NCI-H2227 treated with DMSO at 0.1 percent for 48 hours (cell line): ENCODE results near the gene TCF3.
A peak's percentile ranks its signal among the peaks of the same experiment; 100 is the strongest.

Source experiments
- DNase-seq: peaks from one replicate; lab custom pipeline; 2025; lab: John Stamatoyannopoulos, UW

Gene TCF3

DNA sequence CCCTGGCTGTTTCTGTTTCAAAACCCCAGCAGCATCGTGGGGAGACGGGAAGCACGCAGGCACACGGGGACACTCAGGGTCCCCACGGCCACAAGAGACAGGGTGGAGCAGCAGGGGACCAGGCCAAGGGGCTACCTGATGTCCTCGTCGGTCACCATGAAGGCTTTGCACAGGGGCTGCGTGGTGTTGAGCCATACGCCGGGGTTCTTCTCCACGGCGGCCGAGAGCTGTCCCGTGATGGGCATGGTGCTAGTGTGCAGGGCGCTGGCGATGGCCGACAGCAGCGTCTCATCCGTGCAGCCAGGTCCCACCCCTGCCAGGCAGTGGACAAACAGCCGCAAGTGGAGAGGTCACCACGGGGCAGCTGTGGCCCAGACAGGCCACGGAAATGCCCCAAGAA lies 71.5 kb downstream of the TCF3 start:
- no peak for DNase-seq

DNA sequence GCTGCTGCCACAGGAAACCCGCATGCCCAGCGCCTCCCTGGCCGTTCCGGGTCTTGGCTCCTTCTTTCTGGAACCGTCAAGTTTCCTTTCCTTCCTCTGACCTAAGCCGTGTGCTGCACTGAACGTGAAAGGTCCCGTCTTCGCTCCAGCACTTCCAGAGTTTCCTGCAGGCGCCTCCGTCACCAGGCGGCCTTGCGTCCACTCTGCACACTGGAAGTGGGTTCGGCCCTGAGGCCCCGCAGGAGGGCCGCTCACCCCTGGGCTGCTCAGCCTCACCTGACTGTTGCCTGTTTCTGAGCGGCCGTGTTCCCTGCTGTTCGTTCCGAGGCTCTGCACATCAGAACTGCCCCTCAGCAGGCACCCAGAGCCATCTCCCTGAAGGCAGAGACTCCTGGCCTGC lies 72.0 kb downstream of the TCF3 start:
- no peak for DNase-seq

DNA sequence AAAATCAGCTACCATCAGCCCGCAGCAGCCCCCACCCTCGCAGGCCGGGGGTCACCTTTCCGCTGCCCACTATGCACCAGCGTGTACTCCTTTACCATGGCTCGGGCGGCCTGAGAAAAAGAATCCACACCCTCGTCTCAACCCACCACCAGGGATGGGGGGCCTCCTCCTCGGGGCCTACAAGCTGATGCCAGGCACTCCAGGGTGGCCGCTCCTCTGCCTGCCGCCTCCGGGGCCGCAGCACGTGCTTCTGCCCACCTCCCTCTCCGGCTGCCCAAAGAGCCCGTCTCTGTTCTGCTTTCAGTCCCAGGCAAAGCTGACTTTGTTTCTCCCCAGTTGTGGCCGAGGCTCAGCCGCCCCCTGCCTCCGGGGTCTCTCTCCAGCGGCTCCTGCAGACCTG lies 73.2 kb downstream of the TCF3 start:
- DNase-seq: no peak

DNA sequence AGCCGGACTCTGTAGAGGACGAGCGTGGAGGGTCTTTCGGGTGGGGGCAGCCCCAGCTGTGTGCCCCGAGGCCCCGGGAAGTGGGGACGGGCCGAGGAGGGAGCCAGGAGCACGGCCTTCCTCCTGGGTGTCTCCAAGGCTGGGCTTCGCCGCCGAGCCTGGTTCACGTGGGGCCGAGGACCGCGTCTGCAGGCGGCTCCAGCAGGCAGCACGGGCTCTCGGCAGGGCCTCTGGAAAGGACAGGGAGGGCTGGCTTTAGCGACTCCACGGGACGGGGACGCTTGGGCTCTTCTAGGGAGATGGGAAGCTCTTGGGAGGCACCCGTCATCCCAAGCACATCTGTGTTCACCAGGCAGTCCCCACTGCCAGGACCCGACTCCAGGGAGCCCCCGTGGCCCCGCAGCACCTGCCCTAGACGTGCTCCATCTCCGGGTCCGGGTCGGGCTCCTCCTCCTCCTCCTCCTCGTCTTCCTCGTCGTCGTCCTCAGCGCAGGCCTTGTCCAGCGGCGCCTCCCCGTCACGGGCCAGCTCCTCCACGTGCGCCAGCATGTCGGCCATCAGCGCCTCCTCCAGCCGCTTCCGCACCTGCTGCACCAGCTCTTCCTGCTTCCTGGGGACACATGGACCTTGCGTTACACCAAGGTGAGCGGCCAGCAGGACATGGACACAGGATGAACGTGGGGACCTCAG lies 74.3 kb downstream of the TCF3 start:
- no peak for DNase-seq

DNA sequence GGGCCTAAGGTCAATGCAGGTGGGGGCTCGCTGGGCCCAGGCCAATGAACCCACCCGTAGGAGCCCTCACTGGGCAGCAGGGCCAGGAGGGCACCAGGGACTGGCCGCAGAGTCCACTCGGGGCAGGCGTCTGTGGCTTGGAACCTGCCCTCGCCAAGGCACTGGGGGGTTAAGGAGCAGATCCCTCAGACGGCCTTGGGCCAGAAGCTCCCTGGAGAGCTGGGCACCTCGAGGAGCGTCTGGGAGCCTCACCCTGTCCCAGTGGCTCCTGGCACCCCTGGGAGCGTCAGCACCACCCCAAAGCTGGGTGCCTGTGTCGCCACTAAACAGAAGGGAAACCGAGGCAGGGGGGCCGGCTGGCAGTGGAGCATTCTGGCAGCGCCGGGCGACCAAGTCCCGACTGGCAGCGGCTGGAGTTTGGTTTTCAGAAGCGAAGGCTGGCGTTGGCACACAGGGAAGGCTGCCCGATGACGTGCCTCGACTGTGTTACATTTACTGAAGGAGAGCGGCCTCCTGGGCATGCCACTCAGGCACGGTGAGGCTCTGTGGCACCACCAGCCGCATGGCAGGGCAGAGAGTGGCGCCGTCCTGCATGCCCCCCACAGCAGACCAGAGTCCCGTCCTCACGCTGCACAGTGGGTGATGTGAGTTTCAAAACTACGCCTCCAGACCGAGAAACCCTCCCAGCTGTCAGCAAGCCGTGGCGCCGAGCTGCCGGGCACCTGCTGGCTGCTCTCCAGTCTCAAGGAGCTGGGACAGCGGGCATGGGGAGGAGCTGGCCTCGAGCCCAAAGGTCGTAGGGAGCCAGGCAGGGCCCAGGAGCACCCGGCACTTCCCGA lies 75.1 kb downstream of the TCF3 start:
- no peak for DNase-seq

DNA sequence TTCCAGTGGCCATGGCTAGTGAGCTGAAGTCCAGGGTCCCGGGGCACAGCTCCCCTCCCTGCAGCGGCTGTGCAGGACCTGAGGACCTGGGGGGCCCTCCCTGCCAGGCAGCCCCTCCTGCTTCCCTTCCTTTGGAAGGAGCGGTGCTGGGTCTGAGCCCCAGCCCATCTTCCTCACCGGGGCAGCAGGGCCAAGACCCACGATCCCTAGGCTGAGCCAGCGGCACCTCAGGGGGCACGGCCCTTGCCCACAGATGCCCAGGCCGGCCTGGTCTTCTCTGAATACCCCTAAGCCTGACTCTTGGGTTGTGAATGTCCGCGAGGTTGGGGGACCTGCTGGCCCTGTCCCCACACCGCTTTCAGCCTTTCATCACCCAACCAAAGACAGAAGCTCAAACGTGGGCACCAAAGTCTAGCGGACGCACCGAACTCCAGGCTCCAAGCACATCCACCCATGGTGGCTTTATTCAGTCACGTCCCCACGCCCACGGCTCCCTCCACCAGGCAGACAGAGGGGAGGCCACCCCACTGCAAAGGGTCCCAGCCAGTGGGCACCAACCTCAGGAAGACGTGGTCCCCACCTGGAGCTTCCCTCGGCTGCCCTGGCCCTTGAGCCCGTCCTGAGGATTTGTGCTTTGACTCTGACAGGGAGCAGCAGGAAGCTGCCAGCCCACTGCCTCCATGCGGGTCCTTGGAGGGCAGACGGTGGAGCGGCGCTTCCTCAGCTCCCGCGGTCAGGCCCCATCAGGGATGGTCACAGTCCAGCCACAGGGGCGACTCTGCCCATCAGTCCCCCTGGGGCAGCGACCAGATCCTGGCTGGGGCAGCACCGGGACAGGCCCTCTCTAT lies 75.9 kb downstream of the TCF3 start:
- no peak for DNase-seq

DNA sequence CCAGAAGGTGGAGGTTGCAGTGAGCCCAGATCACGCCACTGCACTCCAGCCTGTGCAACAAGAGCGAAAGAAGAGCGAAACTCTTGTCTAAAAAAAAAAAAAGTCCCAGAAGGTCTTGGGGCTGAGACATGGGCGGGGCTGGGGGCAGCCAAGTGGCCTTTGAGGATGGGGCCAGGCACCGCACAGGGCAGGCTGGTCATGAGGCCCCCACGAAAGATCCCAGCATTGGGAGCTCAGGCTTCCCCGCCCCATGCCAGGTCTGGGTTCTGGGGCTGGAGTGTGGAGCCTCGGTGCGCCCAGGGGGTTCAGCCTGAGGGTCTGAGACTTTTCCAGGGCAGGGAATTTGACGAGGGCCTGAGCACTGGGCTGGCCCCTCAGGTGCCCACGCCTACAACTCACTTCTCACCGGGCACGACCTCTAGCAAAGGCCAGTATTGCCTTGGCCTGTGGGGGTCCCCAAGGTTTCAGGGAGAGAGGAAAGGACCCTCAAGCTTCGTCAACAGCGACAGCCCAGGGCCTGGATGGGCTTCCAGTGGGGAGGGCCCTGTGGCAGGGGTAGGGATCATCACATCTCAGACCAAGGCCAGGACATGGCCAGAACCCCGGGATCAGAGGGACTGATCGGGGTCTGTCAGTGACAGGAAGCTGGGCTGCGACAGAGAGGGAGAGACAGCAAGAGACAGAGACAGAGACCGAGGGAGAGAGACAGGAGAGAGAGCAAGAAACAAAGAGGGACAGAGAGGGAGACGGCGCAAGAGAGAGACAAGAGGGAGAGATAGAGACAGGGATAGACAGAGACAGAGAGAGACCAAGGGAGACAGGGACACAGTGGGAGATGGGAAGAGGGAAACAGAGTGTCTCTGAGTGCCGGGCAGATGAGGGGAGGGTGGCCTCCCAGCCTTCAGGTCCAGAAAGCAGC lies 76.8 kb downstream of the TCF3 start:
- DNase-seq: no peak

DNA sequence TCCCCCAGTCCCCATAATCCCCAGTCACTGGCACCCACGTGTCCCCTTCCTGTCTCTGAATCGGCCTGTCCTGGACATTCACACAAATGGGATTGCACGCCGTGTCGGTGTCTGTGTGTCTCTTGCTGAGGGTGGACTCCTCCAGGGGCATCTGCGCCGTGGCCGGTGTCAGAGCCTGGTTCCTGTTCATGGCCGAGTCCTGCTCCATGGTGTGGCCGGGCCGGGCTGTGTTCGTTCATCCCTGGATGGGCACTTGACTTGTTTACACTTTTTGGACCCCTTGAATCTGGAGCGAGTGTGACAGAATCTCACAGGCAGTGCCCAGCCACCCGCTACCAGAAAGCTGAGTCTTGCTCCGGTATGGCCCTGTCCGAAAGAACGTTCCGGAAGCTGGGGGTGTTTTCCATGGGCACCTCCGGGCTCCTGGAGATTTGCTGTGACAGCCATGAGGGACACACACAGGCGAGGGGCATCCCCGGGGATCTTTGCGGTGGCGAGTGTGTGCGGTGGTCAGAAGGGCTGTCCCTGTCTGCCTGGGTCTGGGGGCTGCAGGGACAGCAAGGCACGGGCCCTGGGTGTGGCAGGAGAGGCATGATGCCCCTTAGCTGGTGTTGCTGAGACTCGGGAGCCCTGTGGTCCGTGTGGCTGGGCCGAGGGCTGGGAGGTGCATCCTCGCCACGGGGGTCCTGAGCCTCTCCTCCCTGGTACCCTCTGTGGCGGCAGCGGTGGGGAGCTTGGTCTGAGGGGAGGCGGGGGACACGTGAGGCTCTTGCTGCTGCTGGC lies 77.9 kb downstream of the TCF3 start:
- no peak for DNase-seq

DNA sequence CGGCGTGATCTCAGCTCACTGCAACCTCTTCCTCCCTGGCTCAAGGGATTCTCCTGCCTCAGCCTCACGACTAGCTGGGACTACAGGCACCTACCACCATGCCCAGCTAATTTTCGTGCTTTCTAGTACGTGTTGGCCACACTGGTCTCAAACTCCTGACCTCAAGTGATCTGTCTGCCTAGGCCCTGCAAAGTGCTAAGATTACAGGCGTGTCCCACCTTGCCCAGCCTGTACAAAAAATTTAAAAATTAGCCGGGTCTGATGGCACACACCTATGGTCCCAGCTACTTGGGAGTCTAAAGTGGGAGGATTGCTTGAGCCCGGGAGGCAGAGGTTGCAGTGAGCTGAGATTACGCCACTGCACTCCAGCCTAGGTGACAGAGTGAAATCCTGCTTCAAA lies 79.6 kb downstream of the TCF3 start:
- DNase-seq: no peak

DNA sequence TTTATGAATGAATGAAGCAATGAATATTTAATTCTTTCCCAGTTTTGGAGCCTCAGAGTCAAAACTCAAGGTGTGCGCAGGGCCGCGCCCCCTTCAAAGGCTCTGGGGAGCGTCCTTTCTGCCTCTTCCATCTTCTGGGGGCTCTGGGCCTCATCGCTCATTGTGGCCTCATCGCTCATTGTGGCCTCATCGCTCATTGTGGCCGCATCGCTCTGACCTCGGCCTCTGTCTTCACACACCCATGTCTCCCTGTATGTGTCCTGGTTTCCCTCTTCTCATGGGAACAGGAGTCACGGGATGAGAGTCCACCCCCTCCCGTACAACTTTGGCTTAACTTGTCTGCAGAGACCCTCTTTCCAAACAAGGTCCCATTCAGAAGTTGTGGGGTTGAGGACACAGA lies 81.1 kb downstream of the TCF3 start:
- no peak for DNase-seq

DNA sequence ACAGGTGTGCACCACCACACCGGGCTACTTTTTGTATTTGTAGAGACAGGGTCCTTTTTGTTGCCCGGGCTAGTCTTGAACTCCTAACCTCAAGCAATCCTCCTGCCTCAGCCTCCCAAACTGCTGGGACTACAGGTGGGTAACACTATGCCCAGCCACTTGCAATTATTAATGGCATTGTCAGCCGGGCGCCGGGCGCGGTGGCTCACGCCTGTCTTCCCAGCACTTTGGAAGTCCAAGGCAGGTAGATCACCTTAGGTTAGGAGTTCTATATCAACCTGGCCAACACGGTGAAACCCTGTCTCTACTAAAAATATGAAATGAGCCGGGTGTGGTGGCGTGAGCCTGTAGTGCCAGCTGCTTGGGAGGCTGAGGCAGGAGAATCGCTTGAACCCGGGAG lies 81.6 kb downstream of the TCF3 start:
- DNase-seq: no peak

DNA sequence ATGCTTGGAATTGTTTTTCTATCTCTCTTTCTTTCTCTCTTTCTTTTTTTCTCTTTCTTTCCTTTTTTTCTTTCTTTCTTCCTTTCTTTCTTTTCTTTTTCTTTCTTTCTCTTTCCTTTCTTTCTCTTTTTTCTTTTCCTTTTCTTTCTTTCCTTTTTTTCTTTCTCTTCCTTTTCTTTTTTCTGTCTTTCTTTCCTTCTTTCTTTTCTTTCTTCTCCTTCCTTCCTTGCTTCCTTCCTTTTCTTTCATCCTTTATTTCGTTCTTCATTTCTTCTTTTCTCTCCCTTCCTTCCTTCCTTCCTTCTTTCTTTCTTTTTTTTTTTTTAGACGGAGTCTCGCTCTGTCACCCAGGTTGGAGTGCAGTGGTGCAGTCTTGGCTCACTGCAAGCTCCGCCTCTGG lies 82.4 kb downstream of the TCF3 start:
- DNase-seq: no peak

DNA sequence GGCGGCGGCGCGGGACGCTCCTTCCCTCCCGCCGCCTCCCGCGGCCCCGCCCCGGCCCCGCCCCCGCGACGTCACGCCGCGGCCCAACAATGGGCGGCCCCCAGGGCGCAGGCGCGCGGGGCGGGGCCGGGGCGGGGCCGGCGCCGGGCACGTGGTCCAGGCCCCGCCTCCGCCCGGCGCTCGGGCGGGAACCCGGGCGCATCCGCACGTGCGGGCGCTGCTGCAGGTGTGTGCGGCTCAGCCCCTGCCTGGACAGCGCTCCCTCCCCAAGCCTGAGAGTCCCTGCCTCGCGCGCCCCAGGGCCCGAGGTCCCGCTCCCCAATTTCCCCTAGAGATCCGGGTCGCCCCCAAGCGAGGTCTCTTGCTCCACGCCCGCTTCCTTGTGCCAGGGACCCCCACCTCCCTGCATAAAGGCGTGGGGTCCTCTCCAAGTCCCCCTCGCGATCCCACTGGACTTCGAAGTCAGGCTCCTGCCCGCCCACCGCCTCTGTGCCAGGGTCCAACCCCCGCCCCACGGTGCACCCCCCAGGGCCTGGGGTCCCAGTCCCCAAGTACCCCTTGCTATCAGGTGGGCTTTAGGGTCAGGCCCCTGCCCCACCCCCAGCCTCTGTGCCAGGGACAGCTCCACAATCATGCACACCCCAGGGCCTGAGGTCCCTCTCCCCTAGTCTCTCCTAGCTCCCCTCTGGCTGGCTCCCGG lies 83.9 kb downstream of the TCF3 start, which contains the start of gene MEX3D:
MEX3D (minus strand) TSS at position 6 of the 700 bp plus-strand sequence. CDS start 267 bp downstream, outside the sequence.
- peak; percentile 55 for DNase-seq

DNA sequence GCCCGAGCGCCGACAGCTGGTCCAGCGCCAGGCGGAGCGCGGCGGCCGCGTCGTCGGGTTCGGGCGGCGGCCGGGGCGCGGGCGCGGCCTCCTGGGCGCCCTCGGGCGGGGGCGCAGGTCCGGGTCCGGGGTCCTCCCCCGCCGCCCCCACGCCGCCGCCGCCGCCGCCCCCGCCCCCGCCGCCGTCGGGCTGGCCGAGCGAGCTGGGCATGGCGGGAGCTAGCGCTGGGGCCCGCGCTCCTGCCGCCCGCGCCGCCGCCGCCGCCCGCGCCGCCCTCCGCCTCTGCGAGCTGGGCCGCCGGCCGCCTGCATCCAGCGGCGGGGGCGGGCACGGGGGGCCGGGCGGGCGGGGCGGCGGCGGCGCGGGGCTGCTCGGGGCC lies 84.6 kb downstream of the TCF3 start:
- DNase-seq: no peak

DNA sequence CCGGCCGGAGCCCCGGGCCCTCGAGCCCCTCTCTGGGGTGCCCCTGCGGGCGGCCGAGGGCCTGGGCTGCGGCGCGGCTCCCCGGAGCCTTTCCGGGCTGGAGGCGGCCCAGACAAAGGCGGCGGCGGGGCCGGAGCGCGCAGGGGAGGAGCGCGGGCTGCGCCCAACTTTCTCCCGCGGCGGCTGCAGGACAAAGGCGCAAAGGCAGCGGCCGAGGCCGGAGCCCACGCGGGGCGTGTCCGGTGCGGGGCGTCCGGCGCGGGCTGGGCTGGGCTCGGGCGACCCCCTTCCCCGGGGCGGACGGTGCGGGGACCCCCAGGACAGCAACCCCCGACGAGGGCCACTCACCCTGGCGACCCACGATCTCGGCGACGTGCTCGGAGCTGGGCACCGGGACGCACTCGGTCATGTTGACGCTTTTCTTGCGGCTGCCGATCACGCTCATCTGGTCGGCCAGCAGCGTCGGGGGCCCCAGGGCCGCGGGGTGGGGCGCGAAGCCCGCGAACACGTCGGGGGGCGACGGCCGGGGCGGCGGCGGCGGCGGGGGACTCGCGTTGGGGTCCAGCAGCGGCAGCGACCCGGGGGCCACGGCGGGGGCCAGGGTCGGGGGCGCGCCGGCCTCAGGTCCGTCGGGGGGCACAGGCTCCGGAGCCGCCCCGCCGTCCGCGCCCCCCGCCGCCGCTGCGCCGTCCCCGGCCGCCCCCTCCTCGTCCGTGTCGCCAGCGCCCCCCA lies 85.1 kb downstream of the TCF3 start:
- DNase-seq: no peak

DNA sequence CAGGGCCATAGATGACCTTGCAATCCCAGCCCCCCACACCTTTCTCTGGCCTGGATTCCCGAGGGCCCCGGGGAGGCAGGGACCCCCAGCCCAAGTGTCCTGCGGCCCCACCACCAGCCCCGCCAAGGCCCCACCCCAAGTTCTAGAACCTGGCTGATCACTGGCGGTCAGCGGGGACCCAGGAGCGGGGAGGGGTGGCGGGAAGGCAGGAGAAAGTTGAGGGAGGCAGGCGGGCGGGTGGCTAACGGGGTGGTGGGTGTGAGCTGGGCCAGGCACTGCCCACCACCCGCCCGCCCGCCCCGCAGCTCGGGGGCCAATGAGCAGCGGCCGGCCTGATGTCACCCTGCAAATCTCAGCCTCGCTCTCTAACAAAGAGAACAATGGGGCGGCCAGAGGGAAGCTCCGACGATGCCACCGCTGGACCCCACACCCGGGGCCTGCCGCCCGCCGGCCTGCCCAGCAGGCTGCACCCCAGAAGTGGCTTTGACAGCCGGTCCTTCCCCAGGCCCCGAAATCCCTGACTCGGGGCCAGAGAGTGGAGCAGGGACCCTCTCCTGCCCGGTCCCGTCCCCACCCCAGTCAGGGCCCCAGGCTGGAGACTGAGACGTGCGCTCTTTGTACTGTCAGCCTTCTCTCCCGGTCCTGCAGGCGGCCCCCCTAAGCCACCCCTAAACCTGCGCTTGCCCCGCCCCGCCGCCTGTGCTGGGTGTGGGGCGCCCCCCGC lies 85.9 kb downstream of the TCF3 start:
- peak; percentile 52 for DNase-seq

DNA sequence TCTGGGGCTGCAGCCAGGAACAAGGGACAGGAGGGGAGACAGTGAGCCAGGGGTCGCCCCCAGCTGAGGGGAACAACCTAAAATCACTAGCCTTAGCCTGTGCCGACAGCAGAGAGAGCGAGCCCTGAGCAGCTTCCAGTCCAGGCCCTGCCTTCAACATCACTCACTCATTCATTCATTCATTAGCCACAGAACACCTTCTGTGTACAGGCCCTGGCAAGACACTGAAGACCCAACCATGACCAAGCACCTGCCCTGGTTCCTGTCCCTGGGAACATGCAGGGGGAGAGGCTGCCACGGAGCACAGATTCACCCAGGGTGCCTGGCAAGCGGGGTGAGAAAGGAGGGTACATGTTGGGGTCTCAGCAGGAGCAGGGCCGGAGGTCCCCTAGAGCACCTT lies 89.2 kb downstream of the TCF3 start:
- no peak for DNase-seq

DNA sequence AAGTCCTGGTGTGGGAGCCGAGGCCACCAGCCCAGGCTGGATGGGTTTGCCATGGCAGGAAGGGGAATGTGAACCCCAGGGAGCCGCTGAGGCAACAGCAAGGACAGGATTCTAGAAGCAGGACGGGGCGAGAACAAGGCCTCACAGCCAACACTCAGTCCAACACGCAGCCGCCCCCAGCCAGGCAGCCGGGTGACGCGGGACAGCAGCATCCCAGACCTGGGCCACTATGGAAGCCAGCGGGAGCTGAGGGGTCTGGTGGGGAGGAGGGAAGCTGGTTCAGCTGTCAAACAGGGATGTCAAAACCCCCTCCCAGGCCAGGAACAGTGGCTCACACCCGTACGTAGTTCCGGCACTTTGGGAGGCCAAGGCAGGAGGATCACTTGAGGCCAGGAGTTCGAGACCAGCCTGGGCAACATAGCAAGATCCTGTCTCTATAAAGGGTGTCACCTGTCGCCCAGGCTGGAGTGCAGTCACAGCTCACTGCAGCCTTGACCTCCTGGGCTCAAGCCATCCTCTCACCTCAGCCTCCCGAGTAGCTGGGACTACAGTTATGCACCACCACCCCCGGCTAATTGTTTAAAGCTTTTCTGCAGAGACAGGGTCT lies 91.1 kb downstream of the TCF3 start:
- DNase-seq: no peak
